ENCODE measurements around the gene ARHGAP6. TPM values are rescaled to one million over a fixed set of nuclear protein-coding genes. Genes with fewer than 3 reads are reported as not detected.
"Not testable (repeated sequence)": the region's sequence is repeated elsewhere in the genome, so short reads cannot be mapped to it uniquely, and the experiment has no call there.

The ARHGAP6 gene
- total and polyA plus RNA-seq, 4 donors: 5.1 to 19.5 (median 12.9) TPM

GRCh38 chrX:11131146-11131545, 534.6 kb downstream of the ARHGAP6 start:
- no peak overlapping the region for H3K27ac ChIP-seq (ENCODE audit: low read depth in 1 of 2, low read length in 2 of 2)
- DNase-seq (no peak), ATAC-seq (ENCODE audit: low FRiP score) (no peak)
- no peak overlapping the region for H3K4me3 ChIP-seq (ENCODE audit: low read length in 2 of 2)
- intact Hi-C loops (cut with DNase I): no loop called here
- no peaks in the 10 kb centered on the region for H3K36me3 ChIP-seq (ENCODE audit: control insufficient read depth in 1 of 2, insufficient read depth in 2 of 2, low read length in 1 of 2)
- no peaks in the 10 kb centered on the region for H3K9me3 ChIP-seq (ENCODE audit: control insufficient read depth, low read length)
- H3K27me3 ChIP-seq (ENCODE audit: control insufficient read depth in 1 of 2, insufficient read depth in 2 of 2, low read length in 1 of 2): no peaks in the 10 kb centered on the region
- no peaks in the 10 kb centered on the region for H3K4me1 ChIP-seq (ENCODE audit: control insufficient read depth in 1 of 2, insufficient read depth in 2 of 2, low read length in 2 of 2)

GRCh38 chrX:11130136-11130535, 535.6 kb downstream of the ARHGAP6 start:
- no peak overlapping the region for H3K27ac ChIP-seq (ENCODE audit: low read depth in 1 of 2, low read length in 2 of 2)
- H3K4me3 ChIP-seq (ENCODE audit: low read length in 2 of 2): no peak overlapping the region
- no peaks in the 10 kb centered on the region for H3K27me3 ChIP-seq (ENCODE audit: control insufficient read depth in 1 of 2, insufficient read depth in 2 of 2, low read length in 1 of 2)
- DNase-seq: no peak
- WGBS, 2 donors: 78 to 91% methylated on average over 3 of the region's 3 CpGs
- intact Hi-C loops (cut with DNase I): no loop called here
- no peaks in the 10 kb centered on the region for H3K4me1 ChIP-seq (ENCODE audit: control insufficient read depth in 1 of 2, insufficient read depth in 2 of 2, low read length in 2 of 2)
- H3K9me3 ChIP-seq (ENCODE audit: control insufficient read depth, low read length): no peaks in the 10 kb centered on the region
- no peak for ATAC-seq (ENCODE audit: low FRiP score)
- H3K36me3 ChIP-seq (ENCODE audit: control insufficient read depth in 1 of 2, insufficient read depth in 2 of 2, low read length in 1 of 2): no peaks in the 10 kb centered on the region

GRCh38 chrX:11129534-11130105, 536.1 kb downstream of the ARHGAP6 start:
- H3K36me3 ChIP-seq (ENCODE audit: control insufficient read depth in 1 of 2, insufficient read depth in 2 of 2, low read length in 1 of 2): no peaks in the 10 kb centered on the region
- H3K4me3 ChIP-seq (ENCODE audit: low read length in 2 of 2): no peak overlapping the region
- 55 to 78% methylated on average over 5 of the region's 5 CpGs for whole genome bisulfite sequencing, 2 donors
- no peaks in the 10 kb centered on the region for H3K9me3 ChIP-seq (ENCODE audit: control insufficient read depth, low read length)
- no peak for ATAC-seq (ENCODE audit: low FRiP score)
- intact Hi-C loops (cut with DNase I): no loop called here
- H3K27ac ChIP-seq (ENCODE audit: low read depth in 1 of 2, low read length in 2 of 2): no peak overlapping the region
- H3K4me1 ChIP-seq (ENCODE audit: control insufficient read depth in 1 of 2, insufficient read depth in 2 of 2, low read length in 2 of 2): no peaks in the 10 kb centered on the region
- DNase-seq: no peak
- no peaks in the 10 kb centered on the region for H3K27me3 ChIP-seq (ENCODE audit: control insufficient read depth in 1 of 2, insufficient read depth in 2 of 2, low read length in 1 of 2)

GRCh38 chrX:11125060-11125459, 540.7 kb downstream of the ARHGAP6 start:
- ATAC-seq (ENCODE audit: low FRiP score) (no peak), DNase-seq (no peak)
- no peak overlapping the region for H3K4me3 ChIP-seq (ENCODE audit: low read length in 2 of 2)
- no peaks in the 10 kb centered on the region for H3K9me3 ChIP-seq (ENCODE audit: control insufficient read depth, low read length)
- intact Hi-C loops (cut with DNase I): no loop called here
- H3K27me3 ChIP-seq (ENCODE audit: control insufficient read depth in 1 of 2, insufficient read depth in 2 of 2, low read length in 1 of 2): no peaks in the 10 kb centered on the region
- H3K36me3 ChIP-seq (ENCODE audit: control insufficient read depth in 1 of 2, insufficient read depth in 2 of 2, low read length in 1 of 2): no peaks in the 10 kb centered on the region
- 72 to 87% methylated on average over 5 of the region's 5 CpGs for WGBS, 2 donors
- H3K27ac ChIP-seq (ENCODE audit: low read depth in 1 of 2, low read length in 2 of 2): no peak overlapping the region
- H3K4me1 ChIP-seq (ENCODE audit: control insufficient read depth in 1 of 2, insufficient read depth in 2 of 2, low read length in 2 of 2): no peaks in the 10 kb centered on the region

GRCh38 chrX:11124112-11124511, 541.6 kb downstream of the ARHGAP6 start:
- H3K27ac ChIP-seq (ENCODE audit: low read depth in 1 of 2, low read length in 2 of 2): no peak overlapping the region
- WGBS, 2 donors: 47 to 53% methylated on average over 2 of the region's 2 CpGs
- intact Hi-C loops (cut with DNase I): no loop called here
- DNase-seq (no peak), ATAC-seq (ENCODE audit: low FRiP score) (no peak)
- H3K27me3 ChIP-seq (ENCODE audit: control insufficient read depth in 1 of 2, insufficient read depth in 2 of 2, low read length in 1 of 2): no peaks in the 10 kb centered on the region
- H3K4me3 ChIP-seq (ENCODE audit: low read length in 2 of 2): no peak overlapping the region
- no peaks in the 10 kb centered on the region for H3K36me3 ChIP-seq (ENCODE audit: control insufficient read depth in 1 of 2, insufficient read depth in 2 of 2, low read length in 1 of 2)
- no peaks in the 10 kb centered on the region for H3K9me3 ChIP-seq (ENCODE audit: control insufficient read depth, low read length)
- H3K4me1 ChIP-seq (ENCODE audit: control insufficient read depth in 1 of 2, insufficient read depth in 2 of 2, low read length in 2 of 2): no peaks in the 10 kb centered on the region

- H3K36me3 ChIP-seq (ENCODE audit: control insufficient read depth in 1 of 2, insufficient read depth in 2 of 2, low read length in 1 of 2); DNase-seq; ATAC-seq (ENCODE audit: low FRiP score); intact Hi-C loops (cut with DNase I); H3K4me1 ChIP-seq (ENCODE audit: control insufficient read depth in 1 of 2, insufficient read depth in 2 of 2, low read length in 2 of 2); H3K9me3 ChIP-seq (ENCODE audit: control insufficient read depth, low read length); H3K4me3 ChIP-seq (ENCODE audit: low read length in 2 of 2); H3K27me3 ChIP-seq (ENCODE audit: control insufficient read depth in 1 of 2, insufficient read depth in 2 of 2, low read length in 1 of 2); H3K27ac ChIP-seq (ENCODE audit: low read depth in 1 of 2, low read length in 2 of 2): not testable (repeated sequence)
- WGBS, 2 donors: 92 to 93% methylated on average over 6 of the region's 6 CpGs
Observed at GRCh38 chrX:11123087-11123486, 542.6 kb downstream of the ARHGAP6 start.

- H3K9me3 ChIP-seq (ENCODE audit: control insufficient read depth, low read length): no peaks in the 10 kb centered on the region
- intact Hi-C loops (cut with DNase I): no loop called here
- no peaks in the 10 kb centered on the region for H3K4me1 ChIP-seq (ENCODE audit: control insufficient read depth in 1 of 2, insufficient read depth in 2 of 2, low read length in 2 of 2)
- WGBS, 2 donors: 68 to 83% methylated on average over 8 of the region's 8 CpGs
- H3K36me3 ChIP-seq (ENCODE audit: control insufficient read depth in 1 of 2, insufficient read depth in 2 of 2, low read length in 1 of 2): no peaks in the 10 kb centered on the region
- H3K27ac ChIP-seq (ENCODE audit: low read depth in 1 of 2, low read length in 2 of 2): no peak overlapping the region
- no peak for ATAC-seq (ENCODE audit: low FRiP score)
- DNase-seq: no peak
- no peak overlapping the region for H3K4me3 ChIP-seq (ENCODE audit: low read length in 2 of 2)
- H3K27me3 ChIP-seq (ENCODE audit: control insufficient read depth in 1 of 2, insufficient read depth in 2 of 2, low read length in 1 of 2): no peaks in the 10 kb centered on the region
Observed at GRCh38 chrX:11119313-11119943, 546.3 kb downstream of the ARHGAP6 start.

- DNase-seq: no peak
- no peaks in the 10 kb centered on the region for H3K36me3 ChIP-seq (ENCODE audit: control insufficient read depth in 1 of 2, insufficient read depth in 2 of 2, low read length in 1 of 2)
- ATAC-seq (ENCODE audit: low FRiP score): no peak
Observed at GRCh38 chrX:11117745-11118144, 548.0 kb downstream of the ARHGAP6 start.

GRCh38 chrX:11113731-11114130, 552.0 kb downstream of the ARHGAP6 start:
- H3K4me1 ChIP-seq (ENCODE audit: control insufficient read depth in 1 of 2, insufficient read depth in 2 of 2, low read length in 2 of 2): no peaks in the 10 kb centered on the region
- no peak for ATAC-seq (ENCODE audit: low FRiP score)
- no peak for DNase-seq
- intact Hi-C loops (cut with DNase I): no loop called here
- no peaks in the 10 kb centered on the region for H3K9me3 ChIP-seq (ENCODE audit: control insufficient read depth, low read length)
- no peaks in the 10 kb centered on the region for H3K36me3 ChIP-seq (ENCODE audit: control insufficient read depth in 1 of 2, insufficient read depth in 2 of 2, low read length in 1 of 2)
- no peak overlapping the region for H3K27ac ChIP-seq (ENCODE audit: low read depth in 1 of 2, low read length in 2 of 2)
- no peaks in the 10 kb centered on the region for H3K27me3 ChIP-seq (ENCODE audit: control insufficient read depth in 1 of 2, insufficient read depth in 2 of 2, low read length in 1 of 2)
- no peak overlapping the region for H3K4me3 ChIP-seq (ENCODE audit: low read length in 2 of 2)

More at GRCh38 chrX:11117745-11118144, 548.0 kb downstream of the ARHGAP6 start:
- Histone ChIP-seq H3K27ac (ENCODE audit: low read depth in 1 of 2, low read length in 2 of 2) (no peak overlapping the region), H3K4me1 (ENCODE audit: control insufficient read depth in 1 of 2, insufficient read depth in 2 of 2, low read length in 2 of 2) (no peaks in the 10 kb centered on the region), H3K4me3 (ENCODE audit: low read length in 2 of 2) (no peak overlapping the region), H3K27me3 (ENCODE audit: control insufficient read depth in 1 of 2, insufficient read depth in 2 of 2, low read length in 1 of 2) (no peaks in the 10 kb centered on the region), H3K9me3 (ENCODE audit: control insufficient read depth, low read length) (no peaks in the 10 kb centered on the region)
- intact Hi-C loops (cut with DNase I): no loop called here
- WGBS, 2 donors: 86 to 87% methylated on average over 3 of the region's 3 CpGs
